SKM-1 treated with dmso at 0.1 percent for 144 hours (cell line): ENCODE results near the gene TAF3.
A peak's percentile ranks its signal among the peaks of the same experiment; 100 is the strongest.

Experiments used
- DNase-seq: peaks from one replicate; lab custom pipeline; 2025; ENCODE audit not compliant: unreplicated experiment; lab: John Stamatoyannopoulos, UW

Gene TAF3

GRCh38 chr10:7932301-7933036 lies 114.2 kb downstream of the TAF3 start:
- no peak for DNase-seq

DNA sequence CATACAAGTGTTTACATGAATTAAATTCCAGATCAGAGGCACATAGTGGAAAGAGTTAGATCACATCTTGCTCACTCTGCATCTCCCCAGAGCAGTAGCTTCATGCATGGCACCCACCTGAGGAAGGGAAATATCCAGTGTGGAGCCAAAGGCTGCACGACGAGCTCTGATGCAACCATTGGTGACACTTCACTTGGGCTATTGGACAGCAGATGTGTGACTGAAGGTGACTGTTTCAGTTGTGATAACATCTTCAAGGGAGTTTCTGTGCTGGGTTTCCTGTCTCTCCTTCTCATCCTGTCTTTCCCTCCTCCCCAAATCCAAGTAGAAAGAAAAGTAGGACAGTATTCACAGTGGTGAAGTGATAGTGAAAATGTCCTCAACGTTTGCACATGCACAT lies 115.0 kb downstream of the TAF3 start:
- DNase-seq: no peak

- no peak for DNase-seq
Measured at GRCh38 chr10:7933757-7934156, 115.5 kb downstream of the TAF3 start.

- DNase-seq: no peak
Measured at GRCh38 chr10:7937315-7937945, 119.1 kb downstream of the TAF3 start.

- no peak for DNase-seq
Measured at GRCh38 chr10:7941576-7941975, 123.3 kb downstream of the TAF3 start.

DNA sequence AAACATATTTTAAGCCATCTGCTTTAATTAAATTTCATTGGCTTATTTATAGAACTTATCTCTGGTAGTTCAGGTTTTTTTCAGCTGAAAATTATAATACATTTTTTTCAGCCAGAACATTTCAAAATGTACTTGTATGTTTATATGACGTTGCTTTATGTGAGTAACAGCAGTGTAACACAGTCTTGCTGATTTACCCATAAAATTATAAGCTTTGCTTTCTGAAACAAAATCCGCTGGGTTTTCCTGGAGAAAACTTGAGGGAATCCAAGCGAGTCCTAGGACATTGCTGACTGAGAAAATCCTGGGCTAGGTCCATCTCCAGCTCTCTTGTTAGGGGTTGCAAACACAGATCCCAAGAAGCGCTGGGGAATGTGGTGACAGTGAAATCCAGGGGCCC lies 124.0 kb downstream of the TAF3 start:
- no peak for DNase-seq

DNA sequence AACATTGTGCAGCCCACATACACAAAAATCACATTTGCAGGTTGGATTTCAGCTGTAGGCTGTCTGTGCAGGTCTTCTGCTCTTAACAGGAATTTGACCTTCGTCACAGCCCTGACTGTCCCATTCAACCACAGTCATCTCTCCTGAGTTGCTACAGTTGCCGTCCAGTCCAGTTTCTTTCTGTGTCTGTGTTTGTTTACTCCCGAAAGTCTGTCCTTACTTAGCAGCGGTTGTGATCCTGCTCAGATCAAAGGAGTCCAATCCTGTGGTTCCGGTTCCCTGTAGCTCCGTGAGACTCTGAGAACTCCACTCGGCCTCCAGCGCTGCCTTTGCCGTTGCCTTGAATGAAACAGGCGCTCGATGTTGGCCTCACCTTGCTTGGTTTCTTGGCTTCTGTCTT lies 124.6 kb downstream of the TAF3 start:
- DNase-seq: no peak

DNA sequence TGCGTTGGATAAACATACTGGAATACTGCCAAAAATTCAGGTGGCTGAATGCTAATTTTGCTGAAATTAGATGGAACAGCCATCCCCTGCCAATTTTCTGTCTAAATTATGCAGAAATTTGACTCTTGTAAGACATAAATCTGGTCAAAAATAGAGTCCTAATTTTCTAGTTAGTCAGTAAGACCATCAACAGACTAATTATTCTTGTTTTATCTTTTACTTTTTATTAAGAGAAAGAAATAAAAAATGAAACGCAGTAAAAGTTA lies 125.8 kb downstream of the TAF3 start:
- DNase-seq: no peak

DNA sequence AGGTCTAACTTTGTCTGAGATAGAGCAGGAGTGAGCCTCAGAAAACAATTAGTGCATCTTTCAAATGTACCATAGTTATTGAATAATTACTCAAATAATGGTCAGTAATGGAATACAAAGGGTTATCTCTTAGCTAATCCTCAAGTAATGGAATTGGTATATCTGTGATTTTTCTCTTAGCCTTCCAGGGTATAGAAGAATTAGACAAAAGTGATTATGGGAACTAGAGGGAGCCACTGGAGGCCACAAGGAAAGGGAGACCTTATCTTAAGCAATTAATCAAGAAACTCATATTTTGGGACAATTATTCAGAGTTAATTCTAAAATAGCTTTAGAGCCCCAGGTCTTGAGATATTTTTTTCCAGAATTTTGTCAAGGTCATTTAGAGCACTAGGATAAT lies 126.2 kb downstream of the TAF3 start:
- no peak for DNase-seq

DNA sequence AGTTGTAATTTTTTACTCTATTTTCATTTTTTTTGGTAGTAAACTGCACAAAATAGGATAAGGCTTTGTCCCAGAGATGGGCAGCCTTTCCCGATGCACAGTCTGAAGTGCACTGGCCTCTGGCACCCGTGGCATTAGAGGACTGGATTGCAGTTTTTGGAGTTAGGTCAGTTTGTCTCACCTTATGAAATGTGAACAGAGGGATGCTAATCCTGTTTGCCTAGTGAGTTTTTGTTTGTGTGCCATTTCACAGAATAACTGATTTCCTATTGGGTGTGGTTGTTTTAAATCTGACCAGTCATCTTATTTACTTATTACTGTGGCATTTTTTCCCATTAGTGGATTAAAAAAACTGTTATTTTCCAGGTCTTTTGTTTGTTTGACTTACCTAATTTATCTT lies 126.7 kb downstream of the TAF3 start:
- no peak for DNase-seq

- no peak for DNase-seq
Measured at GRCh38 chr10:7945469-7946187, 127.3 kb downstream of the TAF3 start.

DNA sequence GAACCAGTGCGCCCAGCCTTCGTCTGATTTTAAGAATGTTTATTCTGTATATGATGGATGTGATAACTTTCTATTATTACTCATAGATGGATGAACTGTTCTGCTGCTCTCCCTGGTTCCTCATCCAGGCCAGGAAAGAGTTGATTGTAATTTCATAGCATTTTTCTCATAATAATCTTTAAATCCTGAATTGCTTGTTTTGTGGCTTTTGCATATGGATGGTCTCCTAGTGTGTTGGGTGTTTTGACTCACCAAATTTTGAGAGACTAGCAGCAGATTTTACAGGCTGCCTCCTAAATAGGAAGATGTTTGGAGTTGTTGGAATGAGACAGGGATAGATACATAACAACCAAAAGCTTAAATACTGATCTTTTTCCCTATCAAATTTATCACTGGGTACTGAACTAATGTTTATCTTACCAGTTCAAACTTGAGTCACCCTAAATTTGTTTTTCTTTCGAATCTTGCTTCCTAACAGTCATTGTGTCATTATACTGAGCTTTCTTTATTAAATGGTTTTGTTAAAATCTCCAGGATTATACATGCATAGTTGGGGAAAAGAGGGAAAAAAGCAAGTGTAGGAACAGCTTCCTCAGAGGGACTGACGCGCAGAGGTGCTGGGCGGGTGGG lies 130.2 kb downstream of the TAF3 start:
- DNase-seq: no peak

DNA sequence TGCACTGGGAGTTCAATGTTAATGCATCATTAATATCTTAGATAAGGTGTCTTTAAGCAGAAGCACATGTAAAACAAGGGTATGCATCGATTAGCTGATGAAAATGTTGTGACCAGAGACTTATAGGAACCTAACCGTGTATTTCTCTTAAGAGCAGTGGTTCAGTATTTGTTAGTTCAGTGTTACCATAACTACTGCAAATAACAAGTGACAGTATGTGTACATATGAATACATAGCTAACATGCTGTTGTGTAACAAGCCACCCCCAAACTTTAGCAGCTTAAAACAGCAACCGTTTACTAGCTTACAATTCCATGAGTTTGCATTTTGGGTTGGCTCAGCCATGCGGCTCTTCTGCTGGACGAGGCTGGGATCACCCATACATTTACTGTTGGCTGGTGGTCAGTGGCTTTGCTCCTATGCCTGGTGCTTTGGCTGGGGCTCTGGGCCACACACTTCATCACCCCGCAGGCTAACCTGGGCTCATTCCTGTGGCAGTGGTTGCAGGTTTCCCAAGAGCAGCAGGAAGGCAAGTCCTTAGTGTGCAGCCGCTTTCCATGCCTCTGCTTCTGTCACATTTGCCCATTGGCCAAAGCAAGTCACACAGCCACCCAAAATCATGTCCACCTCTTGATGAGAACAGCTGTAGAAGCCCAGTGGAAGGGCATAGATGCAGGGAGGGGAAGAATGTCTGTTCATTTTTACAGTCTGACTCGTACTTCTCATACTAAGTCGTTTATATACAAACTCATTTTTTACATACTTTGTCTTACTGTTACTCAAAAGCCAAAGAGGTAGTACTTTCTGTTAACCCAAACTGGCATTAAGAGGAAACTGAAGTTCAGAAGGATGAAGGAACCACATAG lies 132.9 kb downstream of the TAF3 start:
- no peak for DNase-seq

- no peak for DNase-seq
Measured at GRCh38 chr10:7952266-7952665, 134.0 kb downstream of the TAF3 start.

DNA sequence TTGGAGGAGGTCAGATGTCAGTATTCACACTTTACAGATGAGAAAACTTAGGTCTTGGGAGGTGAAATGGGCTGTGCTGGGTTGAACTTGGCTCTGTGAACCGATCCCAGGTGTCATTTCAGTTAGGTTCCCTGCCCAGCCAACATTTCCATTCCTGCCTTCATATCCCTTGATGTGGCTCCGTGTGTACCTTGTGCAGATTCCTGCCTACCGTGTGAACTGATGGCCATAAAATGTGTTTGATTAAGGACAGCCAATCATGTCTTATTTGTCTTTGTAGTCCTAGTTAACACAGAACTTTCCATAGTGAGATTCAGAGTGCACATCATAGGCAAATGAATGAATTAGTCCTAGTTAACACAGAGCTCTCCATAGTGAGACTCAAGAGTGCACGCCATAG lies 135.1 kb downstream of the TAF3 start:
- no peak for DNase-seq

GRCh38 chr10:7955446-7955845 lies 137.1 kb downstream of the TAF3 start:
- no peak for DNase-seq

- peak; percentile 29 for DNase-seq
Measured at GRCh38 chr10:7956508-7956907, 138.2 kb downstream of the TAF3 start.

- no peak for DNase-seq
Measured at GRCh38 chr10:7957591-7957990, 139.3 kb downstream of the TAF3 start.

- DNase-seq: no peak
Measured at GRCh38 chr10:7958442-7958841, 140.1 kb downstream of the TAF3 start.

DNA sequence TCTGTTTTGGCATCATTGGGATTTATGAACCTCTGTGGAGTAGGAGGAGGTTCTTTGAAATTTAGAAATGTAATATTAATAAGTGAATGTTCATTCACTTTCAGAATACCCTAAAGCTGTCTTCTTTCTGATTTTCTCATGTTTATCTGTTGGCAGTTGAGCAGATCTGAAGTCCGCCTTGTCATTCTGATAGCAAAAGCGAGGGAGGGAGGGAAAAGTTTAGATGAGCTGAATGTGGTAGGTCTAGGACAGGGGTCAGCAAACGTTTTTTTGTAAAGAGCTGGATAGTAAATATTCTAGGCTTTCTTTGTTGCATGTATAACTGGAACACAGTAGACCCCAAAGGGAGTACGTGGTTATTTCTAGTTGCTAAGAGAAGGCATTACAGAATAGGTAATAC lies 141.8 kb downstream of the TAF3 start:
- DNase-seq: no peak

GRCh38 chr10:7962592-7962991 lies 144.3 kb downstream of the TAF3 start:
- no peak for DNase-seq
